ENCODE measurements around the gene GMPPB.

- TF ChIP-seq CTCF (IDR thresholded peaks at IDR 0.05; ENCODE audit: low read depth, low read length, poor library complexity, severe bottlenecking) (no peak), EZH2phosphoT487 (IDR thresholded peaks at IDR 0.05; ENCODE audit: borderline replicate concordance, low read length) (no peak)
Observed at GRCh38 chr3:49727924-49728361, 4.2 kb upstream of the GMPPB start.
